NB4 (cell line): ENCODE data around the gene PFN3.

ENCODE experiments used
- DNase-seq: peaks from one replicate; pipeline ENCODE4 v3.0.0; 2010; ENCODE audit warnings: low read depth
- H3K4me3 ChIP-seq: one replicate; pipeline ENCODE4 v1.5.1; 2011; ENCODE audit warnings: mild to moderate bottlenecking, low read depth, low read length, moderate library complexity
- CTCF ChIP-seq: IDR thresholded peaks from one replicate; pipeline ENCODE4 v1.5.1; 2012; ENCODE audit warnings: low read depth, low read length
- MAX ChIP-seq: IDR thresholded peaks from 2 replicates; pipeline ENCODE4 v1.6.1; 2011; ENCODE audit warnings: low read depth, low read length
- MYC ChIP-seq: IDR thresholded peaks from 2 replicates; pipeline ENCODE4 v1.6.1; 2011; ENCODE audit warnings: low read depth, low read length
- POLR2A ChIP-seq: IDR thresholded peaks from 2 replicates; pipeline ENCODE4 v1.6.1; 2011; ENCODE audit warnings: mild to moderate bottlenecking; ENCODE audit not compliant: insufficient read length; ENCODE audit errors: extremely low read depth

Gene PFN3

GRCh38 chr5:177404641-177405179, 4.2 kb upstream of the PFN3 start:
- TF ChIP-seq CTCF (no peak), MAX (no peak), MYC (no peak), POLR2A (no peak)
- DNase-seq: no peak
- H3K4me3 ChIP-seq: no peak overlapping the region

- peak; percentile 90 for DNase-seq
- peak; percentile 34 for TF ChIP-seq POLR2A
- TF ChIP-seq MYC: peak; percentile 96
- peak; percentile 49 for TF ChIP-seq CTCF
- TF ChIP-seq MAX: peak; percentile 91
- peak overlapping the region; percentile 40 for H3K4me3 ChIP-seq
Measured at GRCh38 chr5:177403792-177404640, 3.6 kb upstream of the PFN3 start.

- peak; percentile 68 for DNase-seq
- peak overlapping the region; percentile 28 for H3K4me3 ChIP-seq
- TF ChIP-seq CTCF (no peak), POLR2A (no peak), MAX (no peak; the same call in 1 of the 2 replicates), MYC (no peak)
Measured at GRCh38 chr5:177403102-177403791, 2.8 kb upstream of the PFN3 start.

GRCh38 chr5:177402271-177403043, 2.0 kb upstream of the PFN3 start:
- DNase-seq: peak; percentile 46
- H3K4me3 ChIP-seq: no peak overlapping the region
- no peak for TF ChIP-seq CTCF
- no peak for TF ChIP-seq POLR2A
- TF ChIP-seq MYC: no peak
- no peak for TF ChIP-seq MAX

- H3K4me3 ChIP-seq: no peak overlapping the region
- TF ChIP-seq MYC (no peak), CTCF (no peak), MAX (no peak)
- no peak for DNase-seq
Measured at GRCh38 chr5:177397875-177398390, 2.5 kb downstream of the PFN3 start.
